Vagina (tissue), 2 donors: Measurements from ENCODE around the gene UBE2D1.
A peak's percentile ranks its signal among the peaks of the same experiment; 100 is the strongest.

Source experiments
- POLR2AphosphoS5 ChIP-seq, 2 donors: sonication (generic); formaldehyde crosslinking; IDR thresholded peaks; one replicate each; pipeline ENCODE4 v1.9.0; 2017; ENCODE audit warnings: antibody characterized with exemption in 2 of 2, mild to moderate bottlenecking in 2 of 2, low read depth in 1 of 2; ENCODE audit not compliant: insufficient read depth in 1 of 2
- TF ChIP-seq, protein P1 (sequence below), 3 experiments: fragments of 450-650 bp in 2 of 3; fragments of 200-600 bp in 1 of 3; sonication (generic) in 1 of 3; IDR thresholded peaks; one replicate each; pipeline ENCODE4 v1.5.1; 2017 to 2019; ENCODE audit warnings: antibody characterized with exemption in 3 of 3, mild to moderate bottlenecking in 2 of 3, moderate library complexity in 2 of 3

DNA sequence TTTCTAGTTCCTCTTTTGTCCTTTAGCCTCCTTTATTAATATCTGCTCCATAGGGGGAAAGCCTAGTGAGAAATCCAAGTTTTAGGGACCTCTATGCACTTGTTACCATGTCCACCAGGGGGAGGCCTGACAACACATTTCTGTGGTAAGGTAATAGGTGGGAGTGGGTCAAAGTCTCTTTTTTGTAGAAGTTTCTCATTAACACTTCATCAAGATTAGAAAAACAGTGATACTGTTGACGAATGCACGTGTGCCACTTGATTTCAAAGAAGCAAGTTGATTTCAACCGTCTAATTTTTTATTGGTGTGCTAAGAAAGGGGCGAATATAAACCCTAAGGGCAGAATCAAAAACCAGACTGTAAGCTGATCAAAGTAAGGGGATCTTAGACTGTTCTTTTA is 35.2 kb upstream of the UBE2D1 start:
- TF ChIP-seq, protein P1, sequence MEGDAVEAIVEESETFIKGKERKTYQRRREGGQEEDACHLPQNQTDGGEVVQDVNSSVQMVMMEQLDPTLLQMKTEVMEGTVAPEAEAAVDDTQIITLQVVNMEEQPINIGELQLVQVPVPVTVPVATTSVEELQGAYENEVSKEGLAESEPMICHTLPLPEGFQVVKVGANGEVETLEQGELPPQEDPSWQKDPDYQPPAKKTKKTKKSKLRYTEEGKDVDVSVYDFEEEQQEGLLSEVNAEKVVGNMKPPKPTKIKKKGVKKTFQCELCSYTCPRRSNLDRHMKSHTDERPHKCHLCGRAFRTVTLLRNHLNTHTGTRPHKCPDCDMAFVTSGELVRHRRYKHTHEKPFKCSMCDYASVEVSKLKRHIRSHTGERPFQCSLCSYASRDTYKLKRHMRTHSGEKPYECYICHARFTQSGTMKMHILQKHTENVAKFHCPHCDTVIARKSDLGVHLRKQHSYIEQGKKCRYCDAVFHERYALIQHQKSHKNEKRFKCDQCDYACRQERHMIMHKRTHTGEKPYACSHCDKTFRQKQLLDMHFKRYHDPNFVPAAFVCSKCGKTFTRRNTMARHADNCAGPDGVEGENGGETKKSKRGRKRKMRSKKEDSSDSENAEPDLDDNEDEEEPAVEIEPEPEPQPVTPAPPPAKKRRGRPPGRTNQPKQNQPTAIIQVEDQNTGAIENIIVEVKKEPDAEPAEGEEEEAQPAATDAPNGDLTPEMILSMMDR (IDR thresholded peaks at IDR 0.05), result peak; percentile 54 to 62 (median 59)
- no peak for TF ChIP-seq POLR2AphosphoS5 (IDR thresholded peaks at IDR 0.05; ENCODE audit: insufficient read depth in 1 of 2, low read depth in 1 of 2)
